GM18526 (cell line): ENCODE results near the gene RGS16.
A peak's percentile ranks its signal among the peaks of the same experiment; 100 is the strongest.

Source experiments
- POLR2A ChIP-seq: IDR thresholded peaks from 3 replicates; pipeline ENCODE4 v1.6.1; 2011; ENCODE audit not compliant: insufficient read length; ENCODE audit errors: extremely low read depth

The RGS16 gene

GRCh38 chr1:182602935-182603645 is 1.1 kb downstream of the RGS16 start:
- no peak for TF ChIP-seq POLR2A

- TF ChIP-seq POLR2A = no peak
Observed at GRCh38 chr1:182601913-182602312, 2.3 kb downstream of the RGS16 start.

- TF ChIP-seq POLR2A = no peak
Observed at GRCh38 chr1:182601416-182601786, 2.8 kb downstream of the RGS16 start.

- no peak for TF ChIP-seq POLR2A
Observed at GRCh38 chr1:182600745-182601415, 3.3 kb downstream of the RGS16 start.

- TF ChIP-seq POLR2A = peak; percentile 19
Observed at GRCh38 chr1:182600036-182600713, 4.0 kb downstream of the RGS16 start.

- TF ChIP-seq POLR2A = no peak
Observed at GRCh38 chr1:182599339-182599738, 4.8 kb downstream of the RGS16 start.

- TF ChIP-seq POLR2A = no peak
Observed at GRCh38 chr1:182598296-182598695, 5.9 kb downstream of the RGS16 start.

GRCh38 chr1:182596934-182597333 is 7.3 kb downstream of the RGS16 start:
- TF ChIP-seq POLR2A = no peak

GRCh38 chr1:182595641-182596240 is 8.4 kb downstream of the RGS16 start:
- TF ChIP-seq POLR2A = no peak

GRCh38 chr1:182589931-182590330 is 14.3 kb downstream of the RGS16 start:
- TF ChIP-seq POLR2A = no peak

GRCh38 chr1:182589520-182589919 is 14.7 kb downstream of the RGS16 start:
- TF ChIP-seq POLR2A = no peak

GRCh38 chr1:182588500-182589396 is 15.4 kb downstream of the RGS16 start, which contains the start of gene RNASEL:
RNASEL (minus strand) TSS chr1:182589256; CDS start chr1:182586806, 2,450 bp downstream.
- peak; percentile 53 for TF ChIP-seq POLR2A

GRCh38 chr1:182587666-182588499 is 16.3 kb downstream of the RGS16 start:
- TF ChIP-seq POLR2A = no peak

GRCh38 chr1:182587093-182587492 is 17.1 kb downstream of the RGS16 start:
- no peak for TF ChIP-seq POLR2A
